ENCODE data around the gene TBC1D21.

The TBC1D21 gene

DNA sequence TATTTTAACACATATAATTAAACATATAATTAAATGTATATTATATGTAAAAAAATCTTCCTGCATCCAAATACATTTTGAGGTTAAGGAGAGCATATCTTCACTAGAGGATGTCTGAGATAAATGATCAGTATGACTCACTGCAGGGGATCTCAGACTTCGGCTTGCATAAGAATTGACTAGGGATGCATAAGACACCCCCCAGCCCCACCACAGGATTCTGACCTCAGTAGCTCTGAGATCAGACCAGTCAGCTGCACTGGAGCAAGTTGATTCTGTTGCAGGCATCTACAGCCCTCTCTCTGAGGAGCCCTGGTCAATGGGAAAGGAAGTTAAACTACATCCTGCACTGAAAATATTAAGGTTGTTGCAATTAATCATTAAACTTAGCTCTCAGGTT is 29.0 kb upstream of the TBC1D21 start:
- H3K36me3 ChIP-seq (ENCODE audit: control insufficient read depth, insufficient read depth, low read length, severe bottlenecking) = no peaks in the 10 kb centered on the region
- H3K9ac ChIP-seq (ENCODE audit: low read length) = no peak overlapping the region
- H3K9me3 ChIP-seq (ENCODE audit: control insufficient read depth, low read length) = peaks cover 4% of the 10 kb centered on the region
- H3K4me3 ChIP-seq (ENCODE audit: low read length) = no peak overlapping the region
- H3K4me1 ChIP-seq (ENCODE audit: control insufficient read depth, insufficient read depth, low read length) = no peaks in the 10 kb centered on the region
- H3K27me3 ChIP-seq (replicated peaks; ENCODE audit: control insufficient read depth, insufficient read depth, low read length) = peaks cover 78% of the 10 kb centered on the region
- DNase-seq (ENCODE audit: low read depth) = no peak

- no peak overlapping the region for H3K4me3 ChIP-seq (ENCODE audit: low read length)
- peaks cover 78% of the 10 kb centered on the region for H3K27me3 ChIP-seq (replicated peaks; ENCODE audit: control insufficient read depth, insufficient read depth, low read length)
- peaks cover 4% of the 10 kb centered on the region for H3K9me3 ChIP-seq (ENCODE audit: control insufficient read depth, low read length)
- no peaks in the 10 kb centered on the region for H3K36me3 ChIP-seq (ENCODE audit: control insufficient read depth, insufficient read depth, low read length, severe bottlenecking)
- no peak for DNase-seq (ENCODE audit: low read depth)
- H3K9ac ChIP-seq (ENCODE audit: low read length) = no peak overlapping the region
- H3K4me1 ChIP-seq (ENCODE audit: control insufficient read depth, insufficient read depth, low read length) = no peaks in the 10 kb centered on the region
These were observed 27.9 kb upstream of the TBC1D21 start for GRCh38 chr15:73845507-73845906.

DNA sequence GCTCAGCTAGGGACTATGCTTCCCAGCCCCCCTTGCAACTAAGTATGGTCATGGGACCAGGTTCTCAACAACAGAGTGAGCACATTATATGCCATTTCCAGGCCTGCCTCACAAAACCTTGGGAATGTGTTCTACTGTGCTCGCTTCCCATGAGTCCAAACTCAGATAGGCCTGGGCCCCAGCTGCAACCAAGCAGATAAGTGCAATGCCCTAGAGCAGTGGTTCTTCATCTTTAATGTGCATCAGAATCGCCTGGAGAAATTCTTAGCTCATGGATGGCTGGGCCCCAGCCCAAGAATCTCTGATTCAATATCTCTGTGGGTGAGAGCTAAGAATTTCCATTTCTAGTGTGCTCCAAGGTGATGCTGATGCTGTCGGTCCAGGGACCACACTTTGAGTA is 27.5 kb upstream of the TBC1D21 start:
- H3K27me3 ChIP-seq (replicated peaks; ENCODE audit: control insufficient read depth, insufficient read depth, low read length) = peaks cover 76% of the 10 kb centered on the region
- H3K9me3 ChIP-seq (ENCODE audit: control insufficient read depth, low read length) = peaks cover 4% of the 10 kb centered on the region
- no peak overlapping the region for H3K9ac ChIP-seq (ENCODE audit: low read length)
- H3K36me3 ChIP-seq (ENCODE audit: control insufficient read depth, insufficient read depth, low read length, severe bottlenecking) = no peaks in the 10 kb centered on the region
- no peak for DNase-seq (ENCODE audit: low read depth)
- no peak overlapping the region for H3K4me3 ChIP-seq (ENCODE audit: low read length)
- H3K4me1 ChIP-seq (ENCODE audit: control insufficient read depth, insufficient read depth, low read length) = no peaks in the 10 kb centered on the region

DNA sequence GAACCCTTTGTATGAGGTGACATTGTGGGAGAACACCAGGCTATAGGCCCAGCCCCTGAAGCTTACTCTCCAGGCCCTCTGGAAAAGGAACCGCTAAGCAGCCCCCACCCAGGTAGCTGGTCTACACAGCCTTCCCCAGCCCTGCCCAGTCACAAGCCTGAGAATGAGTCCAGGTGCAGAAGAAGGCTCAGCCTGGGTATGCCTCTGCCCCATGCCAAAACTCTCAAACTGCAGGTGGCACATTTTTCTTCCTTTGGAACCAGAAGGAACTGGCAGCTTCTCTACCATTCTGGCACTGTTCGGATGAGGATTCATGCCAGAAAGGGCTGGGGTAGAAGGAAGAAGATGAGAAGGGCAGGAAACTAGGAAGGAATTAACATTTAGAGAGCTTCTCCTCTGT is 23.7 kb upstream of the TBC1D21 start:
- Histone ChIP-seq H3K4me3 (ENCODE audit: low read length) (no peak overlapping the region), H3K9ac (ENCODE audit: low read length) (no peak overlapping the region), H3K4me1 (ENCODE audit: control insufficient read depth, insufficient read depth, low read length) (no peaks in the 10 kb centered on the region), H3K9me3 (ENCODE audit: control insufficient read depth, low read length) (no peaks in the 10 kb centered on the region), H3K36me3 (ENCODE audit: control insufficient read depth, insufficient read depth, low read length, severe bottlenecking) (no peaks in the 10 kb centered on the region), H3K27me3 (replicated peaks; ENCODE audit: control insufficient read depth, insufficient read depth, low read length) (peaks cover 64% of the 10 kb centered on the region)
- no peak for DNase-seq (ENCODE audit: low read depth)

GRCh38 chr15:73850228-73850627 is 23.1 kb upstream of the TBC1D21 start:
- Histone ChIP-seq H3K36me3 (ENCODE audit: control insufficient read depth, insufficient read depth, low read length, severe bottlenecking) (no peaks in the 10 kb centered on the region), H3K27me3 (replicated peaks; ENCODE audit: control insufficient read depth, insufficient read depth, low read length) (peaks cover 66% of the 10 kb centered on the region), H3K9me3 (ENCODE audit: control insufficient read depth, low read length) (no peaks in the 10 kb centered on the region), H3K9ac (ENCODE audit: low read length) (no peak overlapping the region), H3K4me3 (ENCODE audit: low read length) (no peak overlapping the region), H3K4me1 (ENCODE audit: control insufficient read depth, insufficient read depth, low read length) (no peaks in the 10 kb centered on the region)
- no peak for DNase-seq (ENCODE audit: low read depth)

- Histone ChIP-seq H3K9ac (ENCODE audit: low read length) (no peak overlapping the region), H3K9me3 (ENCODE audit: control insufficient read depth, low read length) (no peaks in the 10 kb centered on the region), H3K4me3 (ENCODE audit: low read length) (no peak overlapping the region), H3K4me1 (ENCODE audit: control insufficient read depth, insufficient read depth, low read length) (no peaks in the 10 kb centered on the region), H3K36me3 (ENCODE audit: control insufficient read depth, insufficient read depth, low read length, severe bottlenecking) (no peaks in the 10 kb centered on the region), H3K27me3 (replicated peaks; ENCODE audit: control insufficient read depth, insufficient read depth, low read length) (peaks cover 71% of the 10 kb centered on the region)
- peak; percentile 65 for DNase-seq (ENCODE audit: low read depth)
These were observed 21.7 kb upstream of the TBC1D21 start for GRCh38 chr15:73851689-73852088.

- Histone ChIP-seq H3K27me3 (replicated peaks; ENCODE audit: control insufficient read depth, insufficient read depth, low read length) (peaks cover 67% of the 10 kb centered on the region), H3K4me3 (ENCODE audit: low read length) (no peak overlapping the region), H3K36me3 (ENCODE audit: control insufficient read depth, insufficient read depth, low read length, severe bottlenecking) (no peaks in the 10 kb centered on the region), H3K9me3 (ENCODE audit: control insufficient read depth, low read length) (peaks cover 3% of the 10 kb centered on the region), H3K4me1 (ENCODE audit: control insufficient read depth, insufficient read depth, low read length) (no peaks in the 10 kb centered on the region), H3K9ac (ENCODE audit: low read length) (no peak overlapping the region)
- no peak for DNase-seq (ENCODE audit: low read depth)
These were observed 20.9 kb upstream of the TBC1D21 start for GRCh38 chr15:73852507-73852906.

- peaks cover 10% of the 10 kb centered on the region for H3K9me3 ChIP-seq (ENCODE audit: control insufficient read depth, low read length)
- no peaks in the 10 kb centered on the region for H3K36me3 ChIP-seq (ENCODE audit: control insufficient read depth, insufficient read depth, low read length, severe bottlenecking)
- no peaks in the 10 kb centered on the region for H3K4me1 ChIP-seq (ENCODE audit: control insufficient read depth, insufficient read depth, low read length)
- H3K9ac ChIP-seq (ENCODE audit: low read length) = no peak overlapping the region
- no peak for DNase-seq (ENCODE audit: low read depth)
- no peak overlapping the region for H3K4me3 ChIP-seq (ENCODE audit: low read length)
- H3K27me3 ChIP-seq (replicated peaks; ENCODE audit: control insufficient read depth, insufficient read depth, low read length) = peaks cover 61% of the 10 kb centered on the region
These were observed 19.1 kb upstream of the TBC1D21 start for GRCh38 chr15:73854265-73854664.

DNA sequence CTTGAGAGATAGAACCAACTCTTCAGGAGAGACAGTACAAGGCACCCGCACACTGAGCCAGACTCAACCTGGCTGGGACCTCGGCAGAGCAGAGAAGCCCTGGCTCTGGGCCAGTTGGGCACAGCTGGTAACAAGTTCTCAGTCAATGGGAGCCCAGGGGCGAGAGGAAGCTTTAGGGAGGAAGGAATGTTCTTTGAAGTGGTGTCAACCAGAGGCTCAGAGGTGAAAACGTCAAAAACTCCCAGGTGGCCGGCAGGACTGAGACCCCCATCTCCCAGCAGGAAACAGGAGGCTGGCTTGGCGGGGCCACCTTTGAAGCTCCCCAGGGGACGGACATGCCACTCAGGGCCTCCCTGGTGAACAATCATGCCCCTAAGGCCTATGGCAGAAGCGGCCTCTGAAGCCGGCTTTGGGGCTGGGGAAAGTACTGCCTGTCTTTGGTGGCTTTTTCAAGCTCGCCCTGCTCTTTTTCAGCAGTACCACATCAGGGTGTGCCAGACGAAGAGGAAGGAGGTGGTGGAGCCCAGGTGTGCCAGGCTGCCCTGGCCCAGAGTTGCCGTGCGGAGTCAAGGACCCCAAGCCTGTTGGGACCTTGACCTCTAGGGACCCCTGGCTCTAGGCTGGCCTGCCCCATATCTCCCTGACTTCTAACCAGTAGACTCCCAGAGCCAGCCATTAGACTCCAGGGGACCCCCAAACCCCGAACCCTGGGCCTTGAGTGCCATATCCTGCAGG is 16.7 kb upstream of the TBC1D21 start:
- H3K9ac ChIP-seq (ENCODE audit: low read length) = no peak overlapping the region
- H3K4me3 ChIP-seq (ENCODE audit: low read length) = no peak overlapping the region
- no peak for DNase-seq (ENCODE audit: low read depth)
- peaks cover 10% of the 10 kb centered on the region for H3K9me3 ChIP-seq (ENCODE audit: control insufficient read depth, low read length)
- no peaks in the 10 kb centered on the region for H3K4me1 ChIP-seq (ENCODE audit: control insufficient read depth, insufficient read depth, low read length)
- H3K27me3 ChIP-seq (replicated peaks; ENCODE audit: control insufficient read depth, insufficient read depth, low read length) = peaks cover 53% of the 10 kb centered on the region
- H3K36me3 ChIP-seq (ENCODE audit: control insufficient read depth, insufficient read depth, low read length, severe bottlenecking) = no peaks in the 10 kb centered on the region

DNA sequence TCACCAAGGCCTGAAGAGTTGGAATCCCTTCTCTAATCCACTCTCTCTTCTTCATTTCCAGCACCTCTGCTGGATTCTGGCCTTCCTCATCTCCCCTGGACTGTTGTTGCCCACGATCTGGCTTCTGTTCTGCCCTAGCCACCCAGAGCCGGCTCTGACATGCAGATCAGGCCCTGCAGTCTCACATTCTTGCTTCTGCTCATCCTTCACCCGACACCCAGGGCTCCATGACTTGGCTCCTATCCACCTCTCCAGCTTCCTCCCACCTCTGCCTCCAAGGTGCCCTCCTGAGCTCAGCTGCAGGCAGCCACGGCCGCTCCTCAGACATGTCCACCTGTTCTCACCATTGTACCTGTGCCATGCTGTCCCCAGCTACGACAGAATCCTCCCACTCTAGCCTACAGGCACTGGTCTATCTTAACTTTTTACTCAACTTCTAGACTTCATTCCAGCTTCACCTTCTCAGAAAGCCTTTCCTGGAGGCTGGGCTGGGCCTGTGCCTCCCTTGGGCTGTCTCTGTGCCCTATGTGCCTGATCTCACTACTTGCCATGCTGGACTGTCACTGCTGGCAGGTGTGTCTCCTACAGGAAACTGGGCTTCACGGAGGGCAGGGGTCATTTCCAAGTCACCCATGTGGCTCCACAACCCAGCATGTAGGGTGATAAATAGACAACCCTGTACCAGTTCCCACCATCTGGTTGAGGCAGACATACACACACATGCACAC is 16.0 kb upstream of the TBC1D21 start:
- Histone ChIP-seq H3K4me1 (ENCODE audit: control insufficient read depth, insufficient read depth, low read length) (no peaks in the 10 kb centered on the region), H3K9ac (ENCODE audit: low read length) (no peak overlapping the region), H3K4me3 (ENCODE audit: low read length) (no peak overlapping the region), H3K9me3 (ENCODE audit: control insufficient read depth, low read length) (peaks cover 10% of the 10 kb centered on the region), H3K27me3 (replicated peaks; ENCODE audit: control insufficient read depth, insufficient read depth, low read length) (peaks cover 58% of the 10 kb centered on the region), H3K36me3 (ENCODE audit: control insufficient read depth, insufficient read depth, low read length, severe bottlenecking) (no peaks in the 10 kb centered on the region)
- no peak for DNase-seq (ENCODE audit: low read depth)

- no peak overlapping the region for H3K4me3 ChIP-seq (ENCODE audit: low read length)
- H3K9ac ChIP-seq (ENCODE audit: low read length) = no peak overlapping the region
- DNase-seq (ENCODE audit: low read depth) = no peak
- no peaks in the 10 kb centered on the region for H3K4me1 ChIP-seq (ENCODE audit: control insufficient read depth, insufficient read depth, low read length)
- H3K36me3 ChIP-seq (ENCODE audit: control insufficient read depth, insufficient read depth, low read length, severe bottlenecking) = no peaks in the 10 kb centered on the region
- H3K9me3 ChIP-seq (ENCODE audit: control insufficient read depth, low read length) = peaks cover 16% of the 10 kb centered on the region
- peaks cover 59% of the 10 kb centered on the region for H3K27me3 ChIP-seq (replicated peaks; ENCODE audit: control insufficient read depth, insufficient read depth, low read length)
These were observed 15.3 kb upstream of the TBC1D21 start for GRCh38 chr15:73858062-73858461.

All from adipocyte (in vitro differentiated cells).